Skeletal muscle tissue (tissue), 4 donors: ENCODE measurements around the gene ING3. TPM values are rescaled to one million over a fixed set of nuclear protein-coding genes. Genes with fewer than 3 reads are reported as not detected.

Experiments
- H3K27ac ChIP-seq: one replicate; pipeline ENCODE4 v1.7.0; 2013; ENCODE audit warnings: mild to moderate bottlenecking, low read depth, low read length, inconsistent platforms
- H3K27me3 ChIP-seq, 3 donors: one replicate each; pipeline ENCODE4 v1.7.0; 2013; ENCODE audit warnings: low read length in 3 of 3; ENCODE audit not compliant: control insufficient read depth in 3 of 3, insufficient read depth in 3 of 3
- H3K36me3 ChIP-seq, 3 donors: one replicate each; pipeline ENCODE4 v1.7.0; 2013; ENCODE audit warnings: low read length in 3 of 3; ENCODE audit not compliant: control insufficient read depth in 3 of 3, insufficient read depth in 3 of 3
- H3K4me1 ChIP-seq, 3 donors: one replicate each; pipeline ENCODE4 v1.7.0; 2013; ENCODE audit warnings: low read length in 3 of 3, mild to moderate bottlenecking in 3 of 3; ENCODE audit not compliant: control insufficient read depth in 3 of 3, insufficient read depth in 3 of 3
- H3K4me3 ChIP-seq, 3 donors: one replicate each; pipeline ENCODE4 v1.7.0; 2013; ENCODE audit warnings: low read length in 3 of 3
- H3K9ac ChIP-seq, 3 donors: one replicate each; pipeline ENCODE4 v1.7.0; 2013; ENCODE audit warnings: low read length in 3 of 3, mild to moderate bottlenecking in 3 of 3, moderate library complexity in 2 of 3, low read depth in 1 of 3
- H3K9me3 ChIP-seq, 3 donors: one replicate each; pipeline ENCODE4 v1.7.0; 2013; ENCODE audit warnings: low read length in 3 of 3; ENCODE audit not compliant: control insufficient read depth in 3 of 3
- total RNA-seq: library from RNA; depleted of rRNA; stranded (reverse); fragments of >200 nt; gene quantifications from one replicate; pipeline ENCODE4 v1.2.3, GENCODE V29; 2014
- donor health status: Osteomylitis.

Gene ING3, protein sequence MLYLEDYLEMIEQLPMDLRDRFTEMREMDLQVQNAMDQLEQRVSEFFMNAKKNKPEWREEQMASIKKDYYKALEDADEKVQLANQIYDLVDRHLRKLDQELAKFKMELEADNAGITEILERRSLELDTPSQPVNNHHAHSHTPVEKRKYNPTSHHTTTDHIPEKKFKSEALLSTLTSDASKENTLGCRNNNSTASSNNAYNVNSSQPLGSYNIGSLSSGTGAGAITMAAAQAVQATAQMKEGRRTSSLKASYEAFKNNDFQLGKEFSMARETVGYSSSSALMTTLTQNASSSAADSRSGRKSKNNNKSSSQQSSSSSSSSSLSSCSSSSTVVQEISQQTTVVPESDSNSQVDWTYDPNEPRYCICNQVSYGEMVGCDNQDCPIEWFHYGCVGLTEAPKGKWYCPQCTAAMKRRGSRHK
- total RNA-seq, result 11.5 TPM

DNA sequence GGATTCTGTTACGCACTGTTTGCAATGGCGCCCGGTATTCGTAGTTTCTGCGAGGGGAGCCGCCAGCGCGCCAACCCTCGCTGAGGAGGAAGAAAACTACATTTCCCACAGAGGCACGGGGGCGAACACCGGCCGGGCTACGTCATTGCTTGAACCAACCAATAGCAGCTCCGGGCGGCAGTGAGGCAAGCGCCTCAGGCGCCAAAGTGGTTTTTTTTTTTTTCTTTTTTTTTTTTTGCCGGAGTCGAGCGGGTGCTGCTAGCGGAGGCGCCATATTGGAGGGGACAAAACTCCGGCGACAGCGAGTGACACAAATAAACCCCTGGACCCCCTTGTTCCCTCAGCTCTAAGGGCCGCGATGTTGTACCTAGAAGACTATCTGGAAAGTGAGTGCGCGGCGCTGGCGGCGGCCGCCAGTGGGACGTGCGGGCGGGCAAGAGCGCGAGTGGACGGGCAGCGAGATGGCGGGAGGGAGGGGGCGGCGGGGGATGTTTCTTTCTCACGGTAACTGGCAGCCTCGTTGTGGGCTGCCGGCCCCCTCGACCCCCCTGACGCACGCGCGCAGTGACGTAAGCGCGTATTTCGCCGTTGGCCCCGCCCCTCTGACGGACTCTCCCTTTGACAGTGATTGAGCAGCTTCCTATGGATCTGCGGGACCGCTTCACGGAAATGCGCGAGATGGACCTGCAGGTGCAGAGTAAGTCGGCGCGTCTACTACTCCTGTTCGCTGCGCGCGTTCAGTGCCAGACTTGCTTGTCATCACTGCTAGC lies at the start of gene ING3:
Gene ING3, plus strand, starts transcription at position 239 of the 770 bp plus-strand sequence. Its CDS starts 120 bp downstream, at position 359.
- Histone ChIP-seq H3K9me3 (no peaks in the 10 kb centered on the region), H3K9ac (peak within 1 kb of the TSS; percentile 76 to 91 (median 89)), H3K36me3 (peaks cover 3 to 16% (median 11%) of the 10 kb centered on the region in 3 donors), H3K4me1 (peaks cover 6 to 15% (median 11%) of the 10 kb centered on the region in 3 donors), H3K27ac (peak within 1 kb of the TSS; percentile 98), H3K27me3 (no peaks in the 10 kb centered on the region), H3K4me3 (peak within 1 kb of the TSS; percentile 96 to 100 (median 99))

DNA sequence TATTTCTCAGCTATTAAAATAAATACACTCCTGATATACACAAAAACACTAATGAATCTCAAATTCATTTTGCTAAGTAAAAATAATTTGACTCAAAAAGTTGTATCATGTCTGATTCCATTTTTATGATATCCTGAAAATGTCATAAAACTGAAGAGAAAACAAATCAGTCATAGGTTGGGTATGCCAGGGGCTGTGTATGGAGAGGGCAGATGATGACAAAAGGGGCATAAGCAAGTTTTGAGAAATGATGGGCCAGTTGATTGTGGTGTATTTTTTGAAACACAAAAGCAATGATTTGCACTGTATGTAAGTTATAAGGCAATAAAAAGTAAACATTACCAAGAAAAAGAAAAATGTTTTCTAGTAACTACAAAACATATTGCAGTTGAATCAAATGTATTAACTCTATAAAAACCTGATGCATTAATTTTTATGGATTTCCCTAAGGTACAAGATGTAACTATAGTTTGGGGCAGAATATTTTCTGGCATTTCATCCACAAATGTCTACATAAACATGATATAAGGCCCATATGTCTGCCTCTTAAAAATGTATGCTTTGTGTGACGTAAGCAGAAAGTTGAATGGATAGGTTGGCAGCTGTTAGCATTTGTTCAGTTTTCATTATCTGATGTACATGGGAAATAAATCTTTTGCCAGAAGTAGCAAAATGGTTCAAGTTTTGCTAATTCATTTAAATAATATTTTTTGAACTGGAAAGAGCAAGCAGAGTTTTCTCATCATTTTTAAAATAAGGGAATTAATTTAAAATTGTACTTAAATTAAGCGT lies 35.1 kb upstream of the ING3 start:
- Histone ChIP-seq H3K27me3 (no peaks in the 10 kb centered on the region), H3K36me3 (no peaks in the 10 kb centered on the region), H3K27ac (no peak overlapping the region), H3K4me1 (no peaks in the 10 kb centered on the region), H3K4me3 (no peak overlapping the region), H3K9me3 (no peaks in the 10 kb centered on the region), H3K9ac (no peak overlapping the region)

DNA sequence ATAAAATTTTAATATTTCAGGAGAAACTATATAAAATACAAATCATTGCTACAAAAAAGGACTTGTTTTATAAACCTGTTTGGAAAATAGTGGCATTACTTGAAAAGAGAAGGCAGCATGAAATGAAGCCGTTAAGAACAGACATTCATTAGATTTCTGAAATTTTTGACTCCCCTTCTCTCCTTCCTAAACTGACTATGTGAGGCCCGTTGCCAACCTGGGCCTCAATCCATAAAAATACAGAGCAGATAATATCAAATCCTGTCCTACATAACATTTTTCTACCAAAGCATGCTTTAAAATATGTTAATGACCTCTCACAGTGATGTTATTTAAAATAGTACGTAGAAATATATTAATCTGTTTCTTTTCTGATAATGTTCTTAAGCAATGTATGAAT lies 34.5 kb upstream of the ING3 start:
- Histone ChIP-seq H3K36me3 (no peaks in the 10 kb centered on the region), H3K27me3 (no peaks in the 10 kb centered on the region), H3K9ac (no peak overlapping the region), H3K4me3 (no peak overlapping the region), H3K27ac (no peak overlapping the region), H3K9me3 (no peaks in the 10 kb centered on the region), H3K4me1 (no peaks in the 10 kb centered on the region)

DNA sequence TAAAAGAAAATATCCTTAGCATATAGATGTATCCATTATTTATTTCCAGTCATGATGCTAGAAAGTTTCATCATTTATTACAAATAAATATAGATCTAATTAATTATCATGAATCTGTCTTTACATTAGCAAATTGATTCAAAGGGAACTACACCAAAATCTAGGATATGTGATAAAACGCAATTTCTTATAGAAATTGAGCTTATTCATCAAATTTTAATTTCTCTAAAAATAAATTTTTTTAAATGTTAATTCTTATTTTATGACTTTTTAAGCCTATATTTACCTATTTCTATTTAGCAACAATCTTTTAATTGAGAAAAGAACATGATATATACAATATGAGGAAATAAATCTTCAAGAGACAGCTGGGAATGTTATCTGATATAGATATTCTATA lies 34.0 kb upstream of the ING3 start:
- Histone ChIP-seq H3K27me3 (no peaks in the 10 kb centered on the region), H3K9me3 (no peaks in the 10 kb centered on the region), H3K4me1 (no peaks in the 10 kb centered on the region), H3K27ac (no peak overlapping the region), H3K4me3 (no peak overlapping the region), H3K9ac (no peak overlapping the region), H3K36me3 (no peaks in the 10 kb centered on the region)

DNA sequence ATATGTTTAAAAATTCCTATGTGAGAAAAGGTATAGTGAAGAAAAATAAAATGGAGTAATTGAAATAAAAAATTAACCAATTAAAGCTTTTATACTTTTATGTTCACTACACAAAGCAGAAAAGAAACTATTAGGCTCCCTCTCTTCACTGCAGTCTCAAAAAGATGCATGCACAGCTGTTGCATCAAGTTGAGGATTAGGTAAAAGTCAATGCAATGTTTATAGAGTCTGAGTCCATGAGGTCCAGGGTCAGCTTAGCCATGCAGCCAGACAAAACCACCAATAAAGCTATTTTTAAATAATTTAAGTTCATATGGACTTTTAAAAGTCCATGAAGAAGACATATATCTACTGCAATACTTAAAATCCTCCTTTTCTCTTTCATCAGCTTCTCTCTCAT lies 31.1 kb upstream of the ING3 start:
- no peak overlapping the region for H3K27ac ChIP-seq
- H3K27me3 ChIP-seq, result no peaks in the 10 kb centered on the region
- no peaks in the 10 kb centered on the region for H3K4me1 ChIP-seq
- no peak overlapping the region for H3K9ac ChIP-seq
- no peak overlapping the region for H3K4me3 ChIP-seq
- no peaks in the 10 kb centered on the region for H3K36me3 ChIP-seq
- no peaks in the 10 kb centered on the region for H3K9me3 ChIP-seq

DNA sequence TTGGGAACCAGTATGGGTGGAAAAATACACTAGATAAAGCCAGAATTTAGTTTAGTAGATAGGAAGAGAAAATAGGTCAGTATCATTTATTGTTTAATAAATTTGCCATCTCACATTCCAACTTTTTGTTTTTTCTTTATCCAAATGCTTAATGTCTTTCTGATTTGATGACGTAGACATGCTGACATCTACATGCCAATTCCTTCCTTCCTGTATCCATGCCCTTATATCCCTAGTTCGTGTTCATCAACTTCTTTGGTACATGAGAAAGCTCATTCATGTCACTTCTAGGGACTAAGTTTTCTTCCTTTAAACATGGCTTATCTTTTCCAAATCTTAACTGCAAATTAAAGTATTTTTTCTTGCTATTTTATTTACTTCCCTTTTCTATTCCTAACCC lies 30.5 kb upstream of the ING3 start:
- H3K36me3 ChIP-seq, result no peaks in the 10 kb centered on the region
- no peaks in the 10 kb centered on the region for H3K9me3 ChIP-seq
- no peak overlapping the region for H3K9ac ChIP-seq
- H3K27me3 ChIP-seq, result no peaks in the 10 kb centered on the region
- no peak overlapping the region for H3K4me3 ChIP-seq
- no peaks in the 10 kb centered on the region for H3K4me1 ChIP-seq
- H3K27ac ChIP-seq, result no peak overlapping the region

DNA sequence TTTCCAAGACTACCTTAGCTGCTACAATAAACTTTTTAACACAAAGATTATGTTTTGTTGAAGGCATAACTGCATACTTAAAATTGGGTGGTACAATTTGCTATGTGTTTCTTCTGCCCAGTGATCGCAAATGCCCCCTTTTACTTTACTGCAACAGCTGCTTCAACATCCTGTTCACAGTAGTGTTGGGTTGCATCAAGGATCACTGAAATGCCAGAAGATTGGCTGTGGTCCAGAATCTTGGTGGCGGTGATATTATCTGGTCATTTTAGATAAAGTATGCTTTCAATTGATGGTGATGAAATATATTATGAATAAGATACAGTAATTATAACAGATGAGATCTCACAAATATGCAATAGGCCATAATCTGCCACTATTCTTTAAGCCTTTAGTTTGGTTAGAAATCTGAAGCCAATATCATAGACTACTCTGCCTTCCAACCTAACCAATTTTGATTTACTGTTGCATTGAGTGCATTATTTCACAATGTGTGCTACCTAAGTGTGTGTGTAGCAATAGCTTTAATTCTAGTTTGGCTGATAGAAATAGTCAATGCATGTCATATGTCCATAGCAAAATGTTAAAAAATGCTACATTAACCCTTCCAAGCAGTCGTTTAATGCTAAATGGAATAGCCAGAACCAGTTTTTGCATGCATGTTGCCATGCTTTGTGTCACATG lies 29.8 kb upstream of the ING3 start:
- Histone ChIP-seq H3K4me3 (no peak overlapping the region), H3K4me1 (no peaks in the 10 kb centered on the region), H3K27me3 (no peaks in the 10 kb centered on the region), H3K27ac (no peak overlapping the region), H3K9me3 (no peaks in the 10 kb centered on the region), H3K36me3 (no peaks in the 10 kb centered on the region), H3K9ac (no peak overlapping the region)

DNA sequence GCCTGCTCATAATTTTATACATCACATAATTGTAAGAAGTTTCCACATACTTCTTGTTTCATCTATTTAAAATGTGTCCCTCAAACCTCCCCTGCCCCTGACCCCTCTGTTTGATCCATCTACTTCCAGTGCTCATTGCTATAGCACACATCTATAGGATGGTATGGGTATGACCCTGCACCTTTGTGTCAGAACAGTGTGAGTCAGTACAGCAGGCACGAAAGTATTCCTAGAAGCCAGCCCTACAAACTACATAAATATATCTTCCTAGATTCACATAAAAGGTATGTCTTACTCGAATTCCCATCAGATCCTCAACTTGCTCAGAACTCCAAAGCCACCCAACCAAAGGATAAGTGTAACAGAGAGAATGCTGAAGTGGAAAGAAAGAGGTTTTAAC lies 25.7 kb upstream of the ING3 start:
- no peaks in the 10 kb centered on the region for H3K36me3 ChIP-seq
- no peaks in the 10 kb centered on the region for H3K27me3 ChIP-seq
- H3K27ac ChIP-seq, result no peak overlapping the region
- no peaks in the 10 kb centered on the region for H3K4me1 ChIP-seq
- H3K9me3 ChIP-seq, result no peaks in the 10 kb centered on the region
- H3K9ac ChIP-seq, result no peak overlapping the region
- no peak overlapping the region for H3K4me3 ChIP-seq

DNA sequence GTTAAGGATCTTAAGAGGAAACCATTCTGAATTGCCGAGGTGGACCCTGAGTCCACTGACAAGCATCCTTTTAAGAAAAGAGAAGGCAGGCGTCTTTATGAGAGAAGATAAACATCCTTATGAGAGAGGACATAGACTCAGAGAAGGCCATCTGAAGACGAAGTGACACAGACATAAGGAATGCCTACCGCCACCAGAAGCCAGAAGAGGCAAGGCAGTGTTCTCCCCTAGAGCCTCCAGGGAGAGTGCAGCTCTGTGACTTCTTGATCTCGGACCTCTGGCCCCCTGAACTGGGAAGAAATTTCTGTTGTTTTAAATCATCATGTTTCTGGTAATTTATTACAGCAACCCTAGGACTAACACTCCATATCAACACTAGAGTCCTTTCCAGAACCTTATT lies 25.2 kb upstream of the ING3 start:
- H3K9ac ChIP-seq, result no peak overlapping the region
- H3K27me3 ChIP-seq, result no peaks in the 10 kb centered on the region
- no peak overlapping the region for H3K4me3 ChIP-seq
- no peak overlapping the region for H3K27ac ChIP-seq
- no peaks in the 10 kb centered on the region for H3K9me3 ChIP-seq
- no peaks in the 10 kb centered on the region for H3K4me1 ChIP-seq
- H3K36me3 ChIP-seq, result no peaks in the 10 kb centered on the region
